ENCODE data around the gene TAS2R50. TPM values are rescaled to one million over a fixed set of nuclear protein-coding genes. Genes with fewer than 3 reads are reported as not detected.

TAS2R50 gene
- total and polyA plus RNA-seq, 2 donors (not counting 3 experiments of a cell fraction or from before 2014, with no cell fraction given): 0.12 to 1.5 TPM

DNA sequence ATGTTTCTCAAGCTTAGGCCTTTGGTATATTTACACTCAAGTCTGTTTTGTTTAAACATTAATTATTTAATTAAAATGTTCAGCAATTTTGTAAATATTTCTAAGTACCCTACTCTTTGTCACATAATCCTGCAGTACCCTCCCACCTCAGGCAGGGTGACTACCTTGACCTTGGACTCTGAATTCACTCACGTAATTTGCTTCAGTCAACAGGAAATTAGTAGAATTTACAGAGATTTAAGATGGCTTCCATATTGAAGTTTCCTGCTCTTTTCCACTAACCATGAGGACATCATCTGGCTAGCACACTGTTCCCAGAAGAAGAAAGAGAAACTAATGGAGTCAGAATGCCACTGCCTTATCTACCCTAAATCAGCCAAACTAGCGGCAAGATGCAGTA, 36.7 kb upstream of the TAS2R50 start:
- H3K9me3 ChIP-seq (replicated peaks; ENCODE audit: control insufficient read depth, insufficient read depth, low read length): no peaks in the 10 kb centered on the region
- no peaks in the 10 kb centered on the region for H3K79me2 ChIP-seq (ENCODE audit: control insufficient read depth, insufficient read depth, low read length)
- no peak overlapping the region for H3K4me2 ChIP-seq (ENCODE audit: insufficient read depth, low read length)
- no peak overlapping the region for H3K9ac ChIP-seq (replicated peaks; ENCODE audit: extremely low read depth, insufficient read depth, low read length)
- no peak for FAIRE-seq
- H2AFZ ChIP-seq (ENCODE audit: low read depth, low read length): no peak overlapping the region
- no peaks in the 10 kb centered on the region for H3K4me1 ChIP-seq (ENCODE audit: control insufficient read depth, extremely low read depth, insufficient read depth, low read length)
- no peaks in the 10 kb centered on the region for H3K36me3 ChIP-seq (ENCODE audit: control insufficient read depth in 2 of 2, extremely low read depth in 1 of 2, insufficient read depth in 2 of 2, low read length in 2 of 2)
- dilution Hi-C loops (cut with MboI; ENCODE audit: extremely low pct_ligation_motif_present, low sequenced_read_pairs) (no loop called here), intact Hi-C loops (cut with micrococcal nuclease) (no loop called here)
- no peaks in the 10 kb centered on the region for H3K27me3 ChIP-seq (ENCODE audit: control insufficient read depth in 2 of 2, insufficient read depth in 2 of 2, low read length in 2 of 2)
- TF ChIP-seq POLR2AphosphoS5 (IDR thresholded peaks at IDR 0.05; ENCODE audit: insufficient read depth, low read depth, low read length) (no peak), MYC (IDR thresholded peaks at IDR 0.05; ENCODE audit: low read depth, low read length) (no peak), POLR2A (IDR thresholded peaks at IDR 0.05; ENCODE audit: low read depth, low read length) (no peak), GATA2 (IDR thresholded peaks at IDR 0.05; ENCODE audit: insufficient read depth, insufficient read length, low read depth, low read length) (no peak), FOS (IDR thresholded peaks at IDR 0.05; ENCODE audit: borderline replicate concordance, insufficient read depth, low read length) (no peak), JUN (IDR thresholded peaks at IDR 0.05; ENCODE audit: borderline replicate concordance, insufficient read depth, insufficient read length, low read depth) (no peak)
- TF ChIP-seq, protein P1, sequence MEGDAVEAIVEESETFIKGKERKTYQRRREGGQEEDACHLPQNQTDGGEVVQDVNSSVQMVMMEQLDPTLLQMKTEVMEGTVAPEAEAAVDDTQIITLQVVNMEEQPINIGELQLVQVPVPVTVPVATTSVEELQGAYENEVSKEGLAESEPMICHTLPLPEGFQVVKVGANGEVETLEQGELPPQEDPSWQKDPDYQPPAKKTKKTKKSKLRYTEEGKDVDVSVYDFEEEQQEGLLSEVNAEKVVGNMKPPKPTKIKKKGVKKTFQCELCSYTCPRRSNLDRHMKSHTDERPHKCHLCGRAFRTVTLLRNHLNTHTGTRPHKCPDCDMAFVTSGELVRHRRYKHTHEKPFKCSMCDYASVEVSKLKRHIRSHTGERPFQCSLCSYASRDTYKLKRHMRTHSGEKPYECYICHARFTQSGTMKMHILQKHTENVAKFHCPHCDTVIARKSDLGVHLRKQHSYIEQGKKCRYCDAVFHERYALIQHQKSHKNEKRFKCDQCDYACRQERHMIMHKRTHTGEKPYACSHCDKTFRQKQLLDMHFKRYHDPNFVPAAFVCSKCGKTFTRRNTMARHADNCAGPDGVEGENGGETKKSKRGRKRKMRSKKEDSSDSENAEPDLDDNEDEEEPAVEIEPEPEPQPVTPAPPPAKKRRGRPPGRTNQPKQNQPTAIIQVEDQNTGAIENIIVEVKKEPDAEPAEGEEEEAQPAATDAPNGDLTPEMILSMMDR (IDR thresholded peaks at IDR 0.05; ENCODE audit: extremely low read depth in 1 of 2, insufficient read depth in 1 of 2, low read depth in 1 of 2, low read length in 2 of 2): no peak
- TF ChIP-seq, protein P2, sequence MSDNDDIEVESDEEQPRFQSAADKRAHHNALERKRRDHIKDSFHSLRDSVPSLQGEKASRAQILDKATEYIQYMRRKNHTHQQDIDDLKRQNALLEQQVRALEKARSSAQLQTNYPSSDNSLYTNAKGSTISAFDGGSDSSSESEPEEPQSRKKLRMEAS (IDR thresholded peaks at IDR 0.05; ENCODE audit: insufficient read depth, insufficient read length): no peak
- DNase-seq (ENCODE audit: low read depth, low spot score): no peak
- CTCF ChIA-PET: no interaction called here
- H3K9me1 ChIP-seq (replicated peaks; ENCODE audit: control insufficient read depth, extremely low read depth, insufficient read depth, low read length): no peaks in the 10 kb centered on the region
- BruUV-seq (replicated peaks): no TSS peak
- H4K20me1 ChIP-seq (replicated peaks; ENCODE audit: control insufficient read depth, extremely low read depth, insufficient read depth, low read length): no peaks in the 10 kb centered on the region
- POLR2A ChIA-PET: no interaction called here
- H3K4me3 ChIP-seq (replicated peaks in 1 of 3; ENCODE audit: insufficient read depth in 1 of 3, low read depth in 1 of 3, low read length in 3 of 3): no peak overlapping the region
- H3K27ac ChIP-seq (ENCODE audit: insufficient read depth, low read depth, low read length): no peak overlapping the region
